Thyroid gland (tissue), 4 donors: ENCODE data around the gene PLEKHA8.

Experiments used
- POLR2A ChIP-seq, 2 donors: fragments of 450-650 bp; IDR thresholded peaks; one replicate each; pipeline ENCODE4 v1.6.1; 2017; ENCODE audit warnings: antibody characterized with exemption in 2 of 2, mild to moderate bottlenecking in 2 of 2, moderate library complexity in 1 of 2
- TF ChIP-seq, protein P1 (sequence below), 6 experiments: fragments of 200-600 bp in 3 of 6; fragments of 450-650 bp in 3 of 6; sonication (generic) in 3 of 6; IDR thresholded peaks; one replicate each; pipeline ENCODE4 v1.5.1; 2016 to 2019; ENCODE audit warnings: antibody characterized with exemption in 6 of 6, mild to moderate bottlenecking in 2 of 6, inconsistent platforms in 1 of 6, moderate library complexity in 1 of 6

DNA sequence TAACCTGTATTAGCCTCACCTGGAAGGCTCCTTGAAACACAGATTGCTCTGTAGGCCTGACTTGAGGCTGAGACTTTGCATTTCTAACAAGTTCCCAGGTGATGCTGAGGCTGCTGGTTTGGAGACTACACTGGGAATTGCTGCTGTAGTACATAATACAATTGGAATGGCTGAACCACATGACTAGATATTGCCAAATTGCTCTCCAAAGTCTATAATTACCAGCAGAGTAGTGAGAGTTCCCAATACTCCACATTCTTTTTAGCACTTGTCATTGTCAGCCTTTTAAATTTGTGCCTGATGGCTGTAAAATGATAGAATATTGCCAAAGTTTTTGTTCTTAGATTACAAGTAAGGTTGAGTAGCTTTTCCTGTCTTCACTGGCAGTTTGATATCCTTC is 39.9 kb downstream of the PLEKHA8 start:
- no peak for TF ChIP-seq POLR2A (IDR thresholded peaks at IDR 0.05)
- TF ChIP-seq, protein P1, sequence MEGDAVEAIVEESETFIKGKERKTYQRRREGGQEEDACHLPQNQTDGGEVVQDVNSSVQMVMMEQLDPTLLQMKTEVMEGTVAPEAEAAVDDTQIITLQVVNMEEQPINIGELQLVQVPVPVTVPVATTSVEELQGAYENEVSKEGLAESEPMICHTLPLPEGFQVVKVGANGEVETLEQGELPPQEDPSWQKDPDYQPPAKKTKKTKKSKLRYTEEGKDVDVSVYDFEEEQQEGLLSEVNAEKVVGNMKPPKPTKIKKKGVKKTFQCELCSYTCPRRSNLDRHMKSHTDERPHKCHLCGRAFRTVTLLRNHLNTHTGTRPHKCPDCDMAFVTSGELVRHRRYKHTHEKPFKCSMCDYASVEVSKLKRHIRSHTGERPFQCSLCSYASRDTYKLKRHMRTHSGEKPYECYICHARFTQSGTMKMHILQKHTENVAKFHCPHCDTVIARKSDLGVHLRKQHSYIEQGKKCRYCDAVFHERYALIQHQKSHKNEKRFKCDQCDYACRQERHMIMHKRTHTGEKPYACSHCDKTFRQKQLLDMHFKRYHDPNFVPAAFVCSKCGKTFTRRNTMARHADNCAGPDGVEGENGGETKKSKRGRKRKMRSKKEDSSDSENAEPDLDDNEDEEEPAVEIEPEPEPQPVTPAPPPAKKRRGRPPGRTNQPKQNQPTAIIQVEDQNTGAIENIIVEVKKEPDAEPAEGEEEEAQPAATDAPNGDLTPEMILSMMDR (IDR thresholded peaks at IDR 0.05), result no peak
